ENCODE measurements around the gene FARP1. TPM values are rescaled to one million over a fixed set of nuclear protein-coding genes. Genes with fewer than 3 reads are reported as not detected.
"Not testable (repeated sequence)": the region's sequence is repeated elsewhere in the genome, so short reads cannot be mapped to it uniquely, and the experiment has no call there.

FARP1 gene
- total RNA-seq, 4 donors from 2014 or later, result 1.5 to 10.3 (median 6.4) TPM

- DNase-seq, result no peak
- no peak overlapping the region for H3K27ac ChIP-seq
- no peak overlapping the region for H3K4me3 ChIP-seq
- WGBS, 2 donors, result 92 to 96% methylated on average over 4 of the region's 4 CpGs
- no peaks in the 10 kb centered on the region for H3K36me3 ChIP-seq
- TF ChIP-seq POLR2A (IDR thresholded peaks at IDR 0.05), result no peak
- TF ChIP-seq, protein P1, sequence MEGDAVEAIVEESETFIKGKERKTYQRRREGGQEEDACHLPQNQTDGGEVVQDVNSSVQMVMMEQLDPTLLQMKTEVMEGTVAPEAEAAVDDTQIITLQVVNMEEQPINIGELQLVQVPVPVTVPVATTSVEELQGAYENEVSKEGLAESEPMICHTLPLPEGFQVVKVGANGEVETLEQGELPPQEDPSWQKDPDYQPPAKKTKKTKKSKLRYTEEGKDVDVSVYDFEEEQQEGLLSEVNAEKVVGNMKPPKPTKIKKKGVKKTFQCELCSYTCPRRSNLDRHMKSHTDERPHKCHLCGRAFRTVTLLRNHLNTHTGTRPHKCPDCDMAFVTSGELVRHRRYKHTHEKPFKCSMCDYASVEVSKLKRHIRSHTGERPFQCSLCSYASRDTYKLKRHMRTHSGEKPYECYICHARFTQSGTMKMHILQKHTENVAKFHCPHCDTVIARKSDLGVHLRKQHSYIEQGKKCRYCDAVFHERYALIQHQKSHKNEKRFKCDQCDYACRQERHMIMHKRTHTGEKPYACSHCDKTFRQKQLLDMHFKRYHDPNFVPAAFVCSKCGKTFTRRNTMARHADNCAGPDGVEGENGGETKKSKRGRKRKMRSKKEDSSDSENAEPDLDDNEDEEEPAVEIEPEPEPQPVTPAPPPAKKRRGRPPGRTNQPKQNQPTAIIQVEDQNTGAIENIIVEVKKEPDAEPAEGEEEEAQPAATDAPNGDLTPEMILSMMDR (IDR thresholded peaks at IDR 0.05), result no peak
- H3K4me1 ChIP-seq, result peaks cover 0 to 16% (median 3%) of the 10 kb centered on the region in 3 donors
- intact Hi-C loops (cut with DNase I), result no loop called here
- no peaks in the 10 kb centered on the region for H3K9me3 ChIP-seq
- H3K27me3 ChIP-seq, result no peaks in the 10 kb centered on the region
These were observed 224.1 kb downstream of the FARP1 start for GRCh38 chr13:98366959-98367358.

DNA sequence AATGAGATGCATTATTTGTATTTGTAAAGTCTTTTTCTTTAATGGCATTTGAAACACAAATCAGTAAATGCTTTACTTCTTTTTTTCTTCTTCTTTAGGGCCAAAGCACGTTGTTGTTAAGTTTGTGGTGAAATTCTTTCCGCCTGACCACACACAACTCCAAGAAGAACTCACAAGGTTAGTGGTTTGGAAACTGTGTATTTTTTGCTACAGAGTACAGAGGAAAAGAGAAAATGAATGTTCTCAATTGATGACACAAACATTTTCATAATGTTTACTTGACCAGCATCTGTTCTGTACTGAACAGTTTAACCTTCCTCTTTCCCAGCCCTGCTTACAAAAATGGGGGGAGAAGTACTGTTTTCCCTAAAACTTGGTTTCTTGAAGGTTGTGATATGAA is 225.1 kb downstream of the FARP1 start:
- Histone ChIP-seq H3K4me3 (no peak overlapping the region), H3K4me1 (peaks cover 0 to 16% (median 3%) of the 10 kb centered on the region in 3 donors), H3K27ac (peak overlapping the region in 1 of 4 donors; percentile 17), H3K27me3 (no peaks in the 10 kb centered on the region), H3K36me3 (no peaks in the 10 kb centered on the region), H3K9me3 (no peaks in the 10 kb centered on the region)
- DNase-seq, result no peak
- TF ChIP-seq, protein P1 (IDR thresholded peaks at IDR 0.05), result no peak
- TF ChIP-seq POLR2A (IDR thresholded peaks at IDR 0.05), result no peak
- intact Hi-C loops (cut with DNase I), result no loop called here
- WGBS, 2 donors, result 68 to 75% methylated on average over 2 of the region's 2 CpGs

GRCh38 chr13:98369520-98369919 is 226.6 kb downstream of the FARP1 start:
- 82 to 100% methylated on average over 1 of the region's 2 CpGs for WGBS, 2 donors
- intact Hi-C loops (cut with DNase I); H3K27me3 ChIP-seq: not testable (repeated sequence)

DNA sequence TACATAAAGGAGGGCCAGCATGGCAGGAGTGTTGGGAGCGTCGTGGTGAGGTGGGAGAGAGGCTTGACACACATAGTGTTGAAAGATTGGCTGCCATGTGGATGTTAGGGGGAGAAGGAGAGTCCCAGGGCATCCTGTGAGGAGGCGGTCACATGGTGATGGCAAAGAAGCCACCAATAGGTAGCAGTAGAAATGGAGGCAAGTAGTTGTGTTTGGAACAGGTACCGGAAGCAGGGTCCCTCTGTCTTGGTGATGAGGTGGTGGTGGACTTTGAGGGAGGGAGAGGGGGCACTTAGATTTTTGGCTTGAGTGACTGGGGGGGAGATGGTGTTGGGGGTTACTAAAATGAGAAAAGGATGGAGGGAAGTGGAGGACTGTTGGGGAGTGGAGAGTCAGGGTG is 227.4 kb downstream of the FARP1 start:
- WGBS, 2 donors, result 92 to 96% methylated on average over 4 of the region's 4 CpGs
- Histone ChIP-seq H3K27ac (peak overlapping the region in 2 of 4 donors; percentile 21 to 58), H3K27me3 (no peaks in the 10 kb centered on the region), H3K9me3 (peaks cover 0 to 10% (median 9%) of the 10 kb centered on the region in 3 donors), H3K36me3 (no peaks in the 10 kb centered on the region), H3K4me1 (peaks cover 0 to 14% (median 3%) of the 10 kb centered on the region in 3 donors), H3K4me3 (no peak overlapping the region)
- no peak for DNase-seq
- intact Hi-C loops (cut with DNase I), result no loop called here
- TF ChIP-seq, protein P1 (IDR thresholded peaks at IDR 0.05), result no peak
- TF ChIP-seq POLR2A (IDR thresholded peaks at IDR 0.05), result no peak

More at GRCh38 chr13:98369520-98369919, 226.6 kb downstream of the FARP1 start:
- not testable (repeated sequence) for H3K9me3 ChIP-seq, H3K36me3 ChIP-seq, H3K27ac ChIP-seq, H3K4me3 ChIP-seq, DNase-seq
- peaks cover 0 to 16% (median 3%) of the 10 kb centered on the region in 3 donors for H3K4me1 ChIP-seq

DNA sequence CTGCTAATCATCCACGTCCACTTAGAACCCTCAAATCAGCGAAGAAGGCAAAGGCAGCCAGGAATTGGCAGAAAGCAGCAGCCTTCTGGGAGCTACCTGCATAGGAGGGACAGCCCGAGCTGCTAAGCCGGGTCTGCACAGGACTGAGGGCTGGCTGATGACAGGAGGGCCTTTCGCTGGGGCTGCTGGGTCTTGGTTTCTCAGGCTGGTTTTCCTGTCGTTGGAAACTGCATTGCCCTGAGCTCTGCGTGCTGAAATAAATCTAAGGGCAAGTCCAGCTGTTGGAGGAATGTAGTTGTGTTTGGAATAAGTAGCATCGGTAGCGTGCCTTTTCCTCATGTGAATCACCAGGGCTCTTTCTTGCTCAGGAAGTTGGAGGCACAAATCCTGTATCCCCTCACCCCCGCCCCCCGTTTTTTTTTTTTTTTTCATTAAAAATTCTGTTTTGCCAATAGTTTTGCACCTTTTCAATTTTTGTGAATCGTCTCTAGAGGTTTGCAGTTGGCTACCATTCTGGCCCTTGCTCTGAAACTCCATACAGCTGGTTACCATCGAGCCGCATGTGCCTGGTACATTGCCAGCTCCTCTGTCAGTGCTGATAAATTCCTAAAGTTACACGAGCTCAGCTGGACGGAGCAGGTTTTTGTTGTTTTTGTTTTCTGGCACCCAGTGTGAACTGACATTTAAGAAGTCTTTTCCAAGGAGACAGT is 228.1 kb downstream of the FARP1 start:
- no peak for TF ChIP-seq POLR2A (IDR thresholded peaks at IDR 0.05)
- TF ChIP-seq, protein P1 (IDR thresholded peaks at IDR 0.05), result no peak
- intact Hi-C loops (cut with DNase I), result no loop called here
- H3K4me3 ChIP-seq, result no peak overlapping the region
- peak overlapping the region in 2 of 4 donors; percentile 21 to 58 for H3K27ac ChIP-seq
- H3K36me3 ChIP-seq, result no peaks in the 10 kb centered on the region
- H3K9me3 ChIP-seq, result peaks cover 0 to 10% (median 9%) of the 10 kb centered on the region in 3 donors
- no peaks in the 10 kb centered on the region for H3K27me3 ChIP-seq
- H3K4me1 ChIP-seq, result peaks cover 0 to 11% (median 3%) of the 10 kb centered on the region in 3 donors
- WGBS, 2 donors, result 52 to 55% methylated on average over 14 to 15 of the region's 16 CpGs
- DNase-seq, result no peak
